H9 (cell line): ENCODE measurements around the gene MAP3K2. TPM values are rescaled to one million over a fixed set of nuclear protein-coding genes. Genes with fewer than 3 reads are reported as not detected.

Source experiments
- DNase-seq: peaks from one replicate; pipeline ENCODE4 v3.0.0-alpha.2; 2017
- H2AFZ ChIP-seq: one replicate; pipeline ENCODE4 v1.6.1; 2013; ENCODE audit warnings: mild to moderate bottlenecking, low read length, control low read depth, moderate library complexity
- H2AK5ac ChIP-seq: 2 replicates; pipeline ENCODE4 v1.6.1; 2013; ENCODE audit warnings: low read length, control low read depth, mixed read lengths; ENCODE audit not compliant: insufficient read length
- H2BK120ac ChIP-seq: one replicate; pipeline ENCODE4 v1.6.1; 2013; ENCODE audit warnings: low read depth, mild to moderate bottlenecking, low read length, control low read depth, inconsistent platforms; ENCODE audit not compliant: poor library complexity, severe bottlenecking
- H2BK12ac ChIP-seq: 2 replicates; pipeline ENCODE4 v1.6.1; 2013; ENCODE audit warnings: low read length, control low read depth, mixed read lengths, low read depth; ENCODE audit not compliant: insufficient read length
- H2BK15ac ChIP-seq: 2 replicates; pipeline ENCODE4 v1.6.1; 2013; ENCODE audit warnings: low read depth, low read length, control low read depth
- H2BK20ac ChIP-seq: one replicate; pipeline ENCODE4 v1.6.1; 2013; ENCODE audit warnings: low read depth, mild to moderate bottlenecking, low read length, control low read depth, inconsistent platforms; ENCODE audit not compliant: poor library complexity, severe bottlenecking
- H2BK5ac ChIP-seq: 2 replicates; pipeline ENCODE4 v1.6.1; 2013; ENCODE audit warnings: low read length, control low read depth, mixed read lengths; ENCODE audit not compliant: insufficient read length
- H3K14ac ChIP-seq: 2 replicates; pipeline ENCODE4 v1.6.1; 2013; ENCODE audit warnings: low read length, control low read depth; ENCODE audit not compliant: insufficient read depth
- H3K18ac ChIP-seq: 2 replicates; pipeline ENCODE4 v1.6.1; 2013; ENCODE audit warnings: low read depth, mild to moderate bottlenecking, mixed read lengths, low read length, control low read depth; ENCODE audit not compliant: insufficient read length
- H3K23ac ChIP-seq: 2 replicates; pipeline ENCODE4 v1.6.1; 2013; ENCODE audit warnings: low read length, control low read depth, mixed read lengths, low read depth; ENCODE audit not compliant: insufficient read length
- H3K23me2 ChIP-seq: 2 replicates; pipeline ENCODE4 v1.6.1; 2013; ENCODE audit warnings: low read depth, mild to moderate bottlenecking, mixed read lengths, low read length, control low read depth; ENCODE audit not compliant: insufficient read length, poor library complexity, severe bottlenecking
- H3K27ac ChIP-seq: 2 replicates; pipeline ENCODE4 v1.5.1; 2013; ENCODE audit warnings: low read length, control low read depth, mixed read lengths, low read depth; ENCODE audit not compliant: insufficient read length
- H3K27me3 ChIP-seq: 2 replicates; pipeline ENCODE4 v1.6.1; 2013; ENCODE audit warnings: low read length, control low read depth, inconsistent platforms; ENCODE audit not compliant: insufficient read depth
- H3K4ac ChIP-seq: 2 replicates; pipeline ENCODE4 v1.6.1; 2013; ENCODE audit warnings: low read depth, mild to moderate bottlenecking, control low read depth, inconsistent platforms, low read length, moderate library complexity
- H3K4me1 ChIP-seq: 2 replicates; pipeline ENCODE4 v1.6.1; 2013; ENCODE audit warnings: low read length, control low read depth, inconsistent platforms; ENCODE audit not compliant: insufficient read depth
- H3K4me2 ChIP-seq: 2 replicates; pipeline ENCODE4 v1.6.1; 2013; ENCODE audit warnings: low read length, control low read depth, mixed read lengths; ENCODE audit not compliant: insufficient read length, insufficient read depth
- H3K56ac ChIP-seq: 2 replicates; pipeline ENCODE4 v1.6.1; 2013; ENCODE audit warnings: low read depth, mild to moderate bottlenecking, mixed read lengths, low read length, control low read depth; ENCODE audit not compliant: insufficient read length
- H3K79me1 ChIP-seq: 2 replicates; pipeline ENCODE4 v1.6.1; 2013; ENCODE audit warnings: low read depth, mild to moderate bottlenecking, moderate library complexity, low read length, control low read depth, inconsistent platforms; ENCODE audit not compliant: insufficient read depth, poor library complexity, severe bottlenecking
- H3K79me2 ChIP-seq: 2 replicates; pipeline ENCODE4 v1.6.1; 2013; ENCODE audit warnings: low read length, control low read depth, inconsistent platforms; ENCODE audit not compliant: insufficient read depth
- H3K9ac ChIP-seq: 2 replicates; pipeline ENCODE4 v1.6.1; 2013; ENCODE audit warnings: low read length, control low read depth, mixed read lengths; ENCODE audit not compliant: insufficient read length; ENCODE audit errors: extremely low read depth
- H3K9me3 ChIP-seq: one replicate; pipeline ENCODE4 v1.6.1; 2013; ENCODE audit warnings: low read depth, low read length, inconsistent platforms; ENCODE audit not compliant: control insufficient read depth
- H3T11ph ChIP-seq: one replicate; pipeline ENCODE4 v1.6.1; 2013; ENCODE audit warnings: mild to moderate bottlenecking, low read length, control low read depth, inconsistent platforms
- H4K20me1 ChIP-seq: one replicate; pipeline ENCODE4 v1.6.1; 2013; ENCODE audit not compliant: control insufficient read depth, insufficient read length, insufficient read depth
- H4K5ac ChIP-seq: 2 replicates; pipeline ENCODE4 v1.6.1; 2013; ENCODE audit warnings: low read depth, mild to moderate bottlenecking, mixed read lengths, low read length, control low read depth; ENCODE audit not compliant: insufficient read length
- H4K8ac ChIP-seq: replicated peaks from 2 replicates; pipeline ENCODE4 v1.6.1; 2013; ENCODE audit warnings: low read length, control low read depth, mixed read lengths, low read depth; ENCODE audit not compliant: insufficient read length
- H4K91ac ChIP-seq: 2 replicates; pipeline ENCODE4 v1.6.1; 2013; ENCODE audit warnings: low read depth, mild to moderate bottlenecking, moderate library complexity, mixed read lengths, low read length, control low read depth; ENCODE audit not compliant: insufficient read length
- H3K27ac Mint-ChIP-seq, 3 experiments: 2 replicates in 2 of 3; 3 replicates in 1 of 3; pipeline ENCODE4 v1.8.0; 2020 to 2021; ENCODE audit warnings: mixed read lengths in 3 of 3, mild to moderate bottlenecking in 1 of 3, moderate library complexity in 1 of 3
- H3K27me3 Mint-ChIP-seq: 2 replicates; pipeline ENCODE4 v1.8.0; 2021; ENCODE audit warnings: low read depth, mild to moderate bottlenecking, moderate library complexity, mixed read lengths
- H3K36me3 Mint-ChIP-seq, 3 experiments: 2 replicates in 2 of 3; 3 replicates in 1 of 3; pipeline ENCODE4 v1.8.0; 2020 to 2021; ENCODE audit warnings: low read depth in 3 of 3, mixed read lengths in 3 of 3; ENCODE audit not compliant: insufficient read depth in 1 of 3
- H3K4me1 Mint-ChIP-seq, 2 experiments: 2 replicates each; pipeline ENCODE4 v1.8.0; 2020; ENCODE audit warnings: mixed read lengths in 2 of 2
- H3K4me3 Mint-ChIP-seq, 2 experiments: 2 replicates in 1 of 2; 3 replicates in 1 of 2; pipeline ENCODE4 v1.8.0; 2020 to 2021; ENCODE audit warnings: mild to moderate bottlenecking in 2 of 2, mixed read lengths in 2 of 2, moderate library complexity in 1 of 2
- H3K9me3 Mint-ChIP-seq, 2 experiments: 2 replicates in 1 of 2; 3 replicates in 1 of 2; pipeline ENCODE4 v1.8.0; 2020; ENCODE audit warnings: mild to moderate bottlenecking in 2 of 2, mixed read lengths in 2 of 2, moderate library complexity in 1 of 2
- CTCF ChIP-seq: fragments of 200-600 bp; sonication (generic); conservative IDR thresholded peaks from 3 replicates; pipeline ENCODE4 v1.8.0; 2021; ENCODE audit warnings: antibody characterized with exemption, mild to moderate bottlenecking
- WGBS: extraction: QIAGEN DNeasy Blood & Tissue Kit; methylation state at CpG from one replicate; pipeline ENCODE4 v1.1.7; 2013; ENCODE audit warnings: missing lambda C conversion rate, low lambda C conversion rate, mixed read lengths; ENCODE audit not compliant: insufficient read length; ENCODE audit errors: extremely low coverage; 5-methylcytosine and 5-hydroxymethylcytosine counted together
- total RNA-seq: library from RNA; stranded (reverse); gene quantifications from 2 replicates; pipeline ENCODE4 v1.2.1, GENCODE V29; 2021

The MAP3K2 gene
- total RNA-seq, 1 experiment from 2014 or later = 25.8 TPM

- no peak overlapping the region for H3K18ac ChIP-seq
- H3K4ac ChIP-seq = no peak overlapping the region
- no peaks in the 10 kb centered on the region for H3K79me2 ChIP-seq
- H3K9ac ChIP-seq = no peak overlapping the region
- Mint-ChIP-seq H3K4me3 (no peak overlapping the region), H3K4me1 (peaks cover 0 to 2% of the 10 kb centered on the region in 2 experiments; a peak in 1 of 4 replicates), H3K27me3 (no peaks in the 10 kb centered on the region), H3K9me3 (no peaks in the 10 kb centered on the region), H3K36me3 (peaks cover 15 to 42% (median 26%) of the 10 kb centered on the region in 3 experiments), H3K27ac (peak overlapping the region in 2 of 3 experiments; percentile 61 to 70; a peak in 3 of 7 replicates)
- H2BK5ac ChIP-seq = no peak overlapping the region
- no peaks in the 10 kb centered on the region for H3K23me2 ChIP-seq
- H2BK15ac ChIP-seq = no peak overlapping the region
- WGBS = no CpG with 5 or more reads among the region's 2 CpGs
- H3K14ac ChIP-seq = no peak overlapping the region
- no peak overlapping the region for H3K56ac ChIP-seq
- no peak overlapping the region for H3K4me2 ChIP-seq
- H4K8ac ChIP-seq = no peak overlapping the region
- TF ChIP-seq CTCF = no peak
- no peak overlapping the region for H3K27ac ChIP-seq
- no peaks in the 10 kb centered on the region for H3K9me3 ChIP-seq
- H3K23ac ChIP-seq = no peak overlapping the region
- no peak overlapping the region for H2BK120ac ChIP-seq
- no peaks in the 10 kb centered on the region for H3K27me3 ChIP-seq
- H3K79me1 ChIP-seq = no peaks in the 10 kb centered on the region
- no peak overlapping the region for H3T11ph ChIP-seq
- no peaks in the 10 kb centered on the region for H4K20me1 ChIP-seq
- no peak overlapping the region for H2BK12ac ChIP-seq
- no peaks in the 10 kb centered on the region for H3K4me1 ChIP-seq
- no peak overlapping the region for H4K5ac ChIP-seq
- H2BK20ac ChIP-seq = no peak overlapping the region
- no peak overlapping the region for H4K91ac ChIP-seq
- no peak overlapping the region for H2AK5ac ChIP-seq
- DNase-seq = no peak
- H2AFZ ChIP-seq = no peak overlapping the region
Observed at GRCh38 chr2:127255146-127255545, 132.6 kb downstream of the MAP3K2 start.
